ENCODE results near the gene COMTD1. TPM values are rescaled to one million over a fixed set of nuclear protein-coding genes. Genes with fewer than 3 reads are reported as not detected.
A peak's percentile ranks its signal among the peaks of the same experiment; 100 is the strongest.

Gene COMTD1
- total RNA-seq, 2 donors from 2014 or later, result 62.6 to 117 TPM

DNA sequence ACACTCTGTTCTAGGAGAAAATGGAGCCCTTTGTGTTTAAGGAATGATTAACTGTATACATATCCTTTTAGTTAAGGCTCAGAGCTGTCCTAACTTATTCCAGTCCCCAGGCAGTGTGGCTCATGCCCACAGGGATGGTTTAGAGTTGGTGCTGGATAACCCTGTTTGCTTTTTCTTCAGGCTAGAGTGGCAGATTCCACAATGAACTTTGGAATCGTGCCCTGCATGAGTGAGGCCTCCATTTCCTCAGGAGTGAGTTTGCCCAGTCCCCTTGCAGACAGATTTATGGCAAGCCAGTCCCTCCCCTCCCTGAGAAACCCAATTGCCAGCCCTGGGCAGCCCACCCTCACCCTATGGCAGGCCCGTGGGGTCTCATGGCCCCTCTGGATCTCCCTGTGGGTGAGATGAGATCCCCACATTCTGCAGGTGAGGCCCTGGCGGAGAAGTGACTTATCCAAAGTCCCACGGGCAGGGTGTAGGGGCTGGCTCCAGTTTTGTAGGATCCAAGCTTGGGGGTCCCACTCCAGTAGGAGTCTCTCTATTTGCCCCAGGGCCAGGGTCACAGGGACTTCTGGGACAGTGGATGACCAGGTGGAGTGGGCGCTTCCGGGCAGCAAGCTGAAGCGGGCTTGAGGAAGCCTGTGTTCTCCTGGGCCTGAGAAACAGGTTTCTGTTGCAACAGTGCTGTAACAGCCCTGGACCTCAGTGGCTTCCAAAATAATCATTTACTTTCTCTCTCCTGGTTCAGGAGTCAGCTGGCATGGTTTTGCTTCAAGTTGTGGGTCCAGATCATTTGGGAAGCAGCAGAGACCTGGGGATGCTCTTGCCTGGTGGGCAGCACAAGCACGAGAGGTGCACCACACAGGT is 9.0 kb upstream of the COMTD1 start:
- intact Hi-C loops (cut with DNase I), result no loop called here
- no peak overlapping the region for H3K27ac ChIP-seq
- TF ChIP-seq, protein P1, sequence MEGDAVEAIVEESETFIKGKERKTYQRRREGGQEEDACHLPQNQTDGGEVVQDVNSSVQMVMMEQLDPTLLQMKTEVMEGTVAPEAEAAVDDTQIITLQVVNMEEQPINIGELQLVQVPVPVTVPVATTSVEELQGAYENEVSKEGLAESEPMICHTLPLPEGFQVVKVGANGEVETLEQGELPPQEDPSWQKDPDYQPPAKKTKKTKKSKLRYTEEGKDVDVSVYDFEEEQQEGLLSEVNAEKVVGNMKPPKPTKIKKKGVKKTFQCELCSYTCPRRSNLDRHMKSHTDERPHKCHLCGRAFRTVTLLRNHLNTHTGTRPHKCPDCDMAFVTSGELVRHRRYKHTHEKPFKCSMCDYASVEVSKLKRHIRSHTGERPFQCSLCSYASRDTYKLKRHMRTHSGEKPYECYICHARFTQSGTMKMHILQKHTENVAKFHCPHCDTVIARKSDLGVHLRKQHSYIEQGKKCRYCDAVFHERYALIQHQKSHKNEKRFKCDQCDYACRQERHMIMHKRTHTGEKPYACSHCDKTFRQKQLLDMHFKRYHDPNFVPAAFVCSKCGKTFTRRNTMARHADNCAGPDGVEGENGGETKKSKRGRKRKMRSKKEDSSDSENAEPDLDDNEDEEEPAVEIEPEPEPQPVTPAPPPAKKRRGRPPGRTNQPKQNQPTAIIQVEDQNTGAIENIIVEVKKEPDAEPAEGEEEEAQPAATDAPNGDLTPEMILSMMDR (IDR thresholded peaks at IDR 0.05), result no peak

DNA sequence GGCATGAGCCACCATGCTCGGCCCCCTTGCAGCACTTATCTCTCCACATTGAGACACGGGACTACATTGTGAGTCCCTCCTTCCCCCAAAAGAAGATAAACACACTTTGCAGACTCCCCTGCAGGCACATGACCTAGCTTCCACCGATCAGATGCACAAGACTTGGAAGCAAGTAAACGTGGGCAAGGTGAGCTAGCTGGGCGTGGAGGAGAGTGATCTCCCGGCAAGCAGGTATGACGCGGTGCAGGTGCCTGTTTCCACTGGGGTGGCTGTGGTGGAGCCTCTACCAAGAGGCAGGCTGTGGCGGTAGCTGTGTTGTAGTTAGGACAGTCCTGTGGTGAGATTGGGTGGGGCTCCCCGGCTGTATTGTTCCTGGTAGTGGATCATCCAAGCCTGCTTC is 7.7 kb upstream of the COMTD1 start:
- TF ChIP-seq, protein P1 (IDR thresholded peaks at IDR 0.05), result no peak
- no peaks in the 10 kb centered on the region for H3K9me3 ChIP-seq
- H3K27ac ChIP-seq, result no peak overlapping the region
- peaks cover 12% of the 10 kb centered on the region for H3K4me1 ChIP-seq
- no peak overlapping the region for H3K4me3 ChIP-seq
- no peaks in the 10 kb centered on the region for H3K27me3 ChIP-seq
- DNase-seq, result peak; percentile 70
- intact Hi-C loops (cut with DNase I), result no loop called here
- no peaks in the 10 kb centered on the region for H3K36me3 ChIP-seq
- H3K9ac ChIP-seq (ENCODE audit: low read depth in 2 of 2, low read length in 2 of 2), result no peak overlapping the region

More for the DNA sequence above, 9.0 kb upstream of the COMTD1 start:
- Histone ChIP-seq H3K36me3 (no peaks in the 10 kb centered on the region), H3K4me1 (peaks cover 12% of the 10 kb centered on the region), H3K9ac (ENCODE audit: low read depth in 2 of 2, low read length in 2 of 2) (no peak overlapping the region), H3K27me3 (no peaks in the 10 kb centered on the region), H3K9me3 (no peaks in the 10 kb centered on the region), H3K4me3 (no peak overlapping the region)
- peak; percentile 53 for DNase-seq

DNA sequence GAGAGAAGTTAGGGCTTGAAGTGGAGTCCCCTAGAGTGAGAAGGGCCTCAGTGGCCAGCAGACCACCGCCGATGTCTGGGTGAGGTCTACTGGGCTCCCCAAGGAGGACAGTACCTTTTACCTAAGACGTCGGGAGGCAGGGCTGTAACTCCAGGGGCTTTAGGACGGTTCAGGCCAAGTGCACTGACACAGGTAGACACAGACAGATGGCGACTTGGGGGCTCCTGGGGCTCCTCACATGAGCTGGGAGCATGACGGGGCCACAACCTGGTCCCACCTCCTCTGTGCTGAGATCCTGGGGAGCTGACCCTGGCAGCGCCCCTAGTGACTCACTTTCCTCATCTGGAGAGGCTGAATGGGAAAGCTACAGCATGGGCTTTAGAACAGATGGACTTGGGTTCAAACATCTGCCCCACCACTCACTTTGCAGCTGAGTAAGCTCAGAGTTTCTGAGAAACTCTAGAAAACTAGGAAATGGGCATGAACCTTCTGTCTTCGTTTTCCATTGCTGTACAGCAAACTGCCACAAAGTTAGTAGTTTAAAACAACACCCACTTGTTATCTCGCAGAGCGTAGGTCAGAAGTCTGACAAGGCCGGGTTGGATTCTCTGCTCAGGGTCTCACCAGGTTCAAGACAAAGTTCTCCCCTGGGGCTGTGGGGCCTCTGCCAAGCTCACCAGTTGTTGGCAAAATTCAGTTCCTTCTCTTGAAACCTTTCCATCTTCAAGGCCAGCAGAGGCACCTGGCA is 4.7 kb upstream of the COMTD1 start:
- H3K4me3 ChIP-seq, result no peak overlapping the region
- H3K9me3 ChIP-seq, result no peaks in the 10 kb centered on the region
- H3K9ac ChIP-seq (ENCODE audit: low read depth in 2 of 2, low read length in 2 of 2), result no peak overlapping the region
- TF ChIP-seq, protein P1 (IDR thresholded peaks at IDR 0.05), result no peak
- intact Hi-C loops (cut with DNase I), result no loop called here
- no peaks in the 10 kb centered on the region for H3K36me3 ChIP-seq
- no peak for DNase-seq
- no peaks in the 10 kb centered on the region for H3K27me3 ChIP-seq
- H3K4me1 ChIP-seq, result peaks cover 8% of the 10 kb centered on the region
- no peak overlapping the region for H3K27ac ChIP-seq

DNA sequence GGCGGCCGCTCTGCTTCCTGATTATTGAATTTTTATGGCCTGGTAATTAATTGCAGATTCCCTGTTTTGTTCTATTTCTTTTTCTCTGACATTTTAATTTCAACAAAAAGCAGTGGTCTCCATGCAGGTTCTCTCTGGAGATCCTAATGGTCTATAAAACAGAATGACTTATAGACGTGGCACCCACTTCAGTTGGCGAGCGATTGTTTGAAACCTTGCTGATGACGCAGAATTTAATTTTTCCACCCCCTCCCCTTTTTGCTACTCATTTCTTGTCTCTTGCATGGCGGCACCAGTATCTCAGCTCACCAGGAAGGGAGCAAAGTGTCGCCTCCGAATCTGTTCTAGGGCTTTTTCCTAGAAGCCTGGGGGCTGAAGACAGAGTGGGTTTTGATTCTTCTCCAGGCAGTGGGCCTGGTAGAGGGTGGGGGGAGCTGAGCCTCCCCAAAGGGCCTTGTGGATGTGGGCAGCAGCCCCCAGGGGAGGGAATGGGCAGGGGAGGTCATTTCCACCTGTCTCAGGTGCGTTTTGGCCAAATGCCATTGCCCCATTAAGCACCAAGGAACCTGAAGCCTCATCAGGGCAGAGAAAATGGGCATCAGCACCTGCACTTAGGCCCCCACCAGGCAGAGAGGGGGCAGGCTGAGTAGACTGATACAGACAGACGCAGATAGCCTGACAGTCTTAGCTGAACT is 3.5 kb upstream of the COMTD1 start:
- Histone ChIP-seq H3K4me3 (no peak overlapping the region), H3K4me1 (peaks cover 4% of the 10 kb centered on the region), H3K36me3 (no peaks in the 10 kb centered on the region), H3K9me3 (no peaks in the 10 kb centered on the region), H3K27me3 (no peaks in the 10 kb centered on the region), H3K9ac (ENCODE audit: low read depth in 2 of 2, low read length in 2 of 2) (no peak overlapping the region), H3K27ac (no peak overlapping the region)
- no peak for DNase-seq
- TF ChIP-seq, protein P1 (IDR thresholded peaks at IDR 0.05), result no peak
- intact Hi-C loops (cut with DNase I), result loop anchor here (10.0 kb wide), 1 partner anchor 994 kb away; no protein-coding TSS in a partner anchor

All from colonic mucosa (tissue), 4 donors.